CD4-positive, CD25-positive, alpha-beta regulatory T cell (primary cell): ENCODE measurements around the gene TSPEAR. TPM values are rescaled to one million over a fixed set of nuclear protein-coding genes. Genes with fewer than 3 reads are reported as not detected.
A peak's percentile ranks its signal among the peaks of the same experiment; 100 is the strongest.
"Not testable (repeated sequence)": the region's sequence is repeated elsewhere in the genome, so short reads cannot be mapped to it uniquely, and the experiment has no call there.

Source experiments
- ATAC-seq, 2 donors: fragments of 150-1000 bp; cut with Tn5 transposase; one replicate each; pipeline ENCODE4 v1.10.0; 2021; ENCODE audit warnings: low read depth in 2 of 2, moderate number of reproducible peaks in 2 of 2, moderate library complexity in 1 of 2
- DNase-seq, 3 donors: peaks; one replicate each; pipeline versions ENCODE4 v3.0.0 to v3.0.0-alpha.2; 2012 to 2022; ENCODE audit warnings: mixed read lengths in 1 of 3
- H3K27ac ChIP-seq: one replicate; pipeline ENCODE4 v1.7.0; 2013; ENCODE audit warnings: mild to moderate bottlenecking, low read length; ENCODE audit not compliant: insufficient read depth, poor library complexity, severe bottlenecking
- H3K27me3 ChIP-seq: one replicate; pipeline ENCODE4 v1.7.0; 2013; ENCODE audit warnings: low read length; ENCODE audit not compliant: control insufficient read depth, insufficient read depth
- H3K36me3 ChIP-seq: one replicate; pipeline ENCODE4 v1.7.0; 2013; ENCODE audit warnings: mild to moderate bottlenecking, low read length, moderate library complexity; ENCODE audit not compliant: control insufficient read depth, insufficient read depth
- H3K4me1 ChIP-seq: 2 replicates; pipeline ENCODE4 v1.7.0; 2013; ENCODE audit warnings: mild to moderate bottlenecking, low read length; ENCODE audit not compliant: insufficient read depth, control insufficient read depth, poor library complexity, severe bottlenecking
- H3K4me3 ChIP-seq: one replicate; pipeline ENCODE4 v1.7.0; 2013; ENCODE audit warnings: low read depth, mild to moderate bottlenecking, low read length, moderate library complexity
- H3K9me3 ChIP-seq, 2 experiments: 1 replicate in 1 of 2; 2 replicates in 1 of 2; pipeline ENCODE4 v1.7.0; 2013; ENCODE audit warnings: low read length in 2 of 2, mild to moderate bottlenecking in 1 of 2, moderate library complexity in 1 of 2; ENCODE audit not compliant: control insufficient read depth in 2 of 2
- H3K27ac Mint-ChIP-seq, 3 donors: one replicate each; pipeline ENCODE4 v1.8.0; 2020 to 2022; ENCODE audit warnings: mild to moderate bottlenecking in 3 of 3, mixed read lengths in 3 of 3, moderate library complexity in 2 of 3
- H3K27me3 Mint-ChIP-seq: one replicate; pipeline ENCODE4 v1.8.0; 2022; ENCODE audit warnings: mild to moderate bottlenecking, mixed read lengths
- H3K36me3 Mint-ChIP-seq: one replicate; pipeline ENCODE4 v1.8.0; 2020; ENCODE audit warnings: mixed read lengths
- H3K4me1 Mint-ChIP-seq, 4 donors: one replicate each; pipeline ENCODE4 v1.8.0; 2020 to 2022; ENCODE audit warnings: mixed read lengths in 4 of 4, mild to moderate bottlenecking in 1 of 4
- H3K4me3 Mint-ChIP-seq, 4 donors: one replicate each; pipeline ENCODE4 v1.8.0; 2020 to 2022; ENCODE audit warnings: mild to moderate bottlenecking in 4 of 4, mixed read lengths in 4 of 4, moderate library complexity in 3 of 4
- H3K9me3 Mint-ChIP-seq, 7 donors: one replicate each; pipeline ENCODE4 v1.8.0; 2020 to 2022; ENCODE audit warnings: mixed read lengths in 7 of 7, mild to moderate bottlenecking in 3 of 7, moderate library complexity in 2 of 7
- polyA plus RNA-seq, 4 donors: library from polyadenylated mRNA; unstranded; fragments of 300-500 nt; fragmentation: Illumina TruSeq; gene quantifications; one replicate each; pipeline ENCODE4 v1.2.3, GENCODE V29; 2021
- total RNA-seq: library from RNA; stranded (reverse); gene quantifications from one replicate; pipeline ENCODE4 v1.2.3, GENCODE V29; 2022

TSPEAR gene
- total and polyA plus RNA-seq, 5 donors from 2014 or later: 0.05 TPM; not detected in 4

GRCh38 chr21:44556879-44557278 lies 154.5 kb downstream of the TSPEAR start:
- Mint-ChIP-seq H3K27me3 (no peaks in the 10 kb centered on the region), H3K36me3 (peaks cover 6% of the 10 kb centered on the region), H3K4me3 (no peak overlapping the region), H3K9me3 (peaks cover 0 to 22% (median 7%) of the 10 kb centered on the region in 7 donors), H3K4me1 (no peaks in the 10 kb centered on the region), H3K27ac (no peak overlapping the region)
- Histone ChIP-seq H3K4me1 (no peaks in the 10 kb centered on the region), H3K36me3 (no peaks in the 10 kb centered on the region), H3K27me3 (no peaks in the 10 kb centered on the region), H3K9me3 (peaks cover 0 to 3% of the 10 kb centered on the region in 2 experiments), H3K27ac (no peak overlapping the region), H3K4me3 (no peak overlapping the region)
- no peak for DNase-seq
- ATAC-seq: no peak

GRCh38 chr21:44555200-44555875 lies 156.0 kb downstream of the TSPEAR start:
- Mint-ChIP-seq H3K27ac (no peak overlapping the region), H3K27me3 (no peaks in the 10 kb centered on the region), H3K9me3 (peaks cover 0 to 13% (median 3%) of the 10 kb centered on the region in 7 donors), H3K4me3 (no peak overlapping the region), H3K36me3 (peaks cover 5% of the 10 kb centered on the region), H3K4me1 (no peaks in the 10 kb centered on the region)
- Histone ChIP-seq H3K4me3 (no peak overlapping the region), H3K4me1 (no peaks in the 10 kb centered on the region), H3K27ac (no peak overlapping the region), H3K36me3 (no peaks in the 10 kb centered on the region), H3K27me3 (no peaks in the 10 kb centered on the region), H3K9me3 (peaks cover 0 to 3% of the 10 kb centered on the region in 2 experiments)
- DNase-seq (no peak), ATAC-seq (no peak)

GRCh38 chr21:44552681-44553080 lies 158.7 kb downstream of the TSPEAR start:
- Histone ChIP-seq H3K27ac (no peak overlapping the region), H3K27me3 (no peaks in the 10 kb centered on the region), H3K4me3 (no peak overlapping the region), H3K4me1 (peaks cover 7% of the 10 kb centered on the region), H3K36me3 (no peaks in the 10 kb centered on the region), H3K9me3 (no peaks in the 10 kb centered on the region)
- ATAC-seq (no peak), DNase-seq (no peak)
- no peak overlapping the region for H3K27ac Mint-ChIP-seq
- H3K4me3 Mint-ChIP-seq: no peak overlapping the region
- H3K27me3 Mint-ChIP-seq: peaks cover 2% of the 10 kb centered on the region
- H3K4me1 Mint-ChIP-seq: peaks cover 2 to 20% (median 9%) of the 10 kb centered on the region in 4 donors
- H3K9me3 Mint-ChIP-seq: peaks cover 0 to 13% (median 4%) of the 10 kb centered on the region in 7 donors
- peaks cover 12% of the 10 kb centered on the region for H3K36me3 Mint-ChIP-seq

GRCh38 chr21:44552136-44552535 lies 159.2 kb downstream of the TSPEAR start:
- Histone ChIP-seq H3K4me3 (no peak overlapping the region), H3K9me3 (no peaks in the 10 kb centered on the region), H3K27ac (no peak overlapping the region), H3K4me1 (peaks cover 13% of the 10 kb centered on the region), H3K27me3 (no peaks in the 10 kb centered on the region), H3K36me3 (no peaks in the 10 kb centered on the region)
- Mint-ChIP-seq H3K27me3 (peaks cover 7% of the 10 kb centered on the region), H3K4me3 (no peak overlapping the region), H3K36me3 (peaks cover 13% of the 10 kb centered on the region), H3K4me1 (peaks cover 7 to 26% (median 14%) of the 10 kb centered on the region in 4 donors), H3K27ac (no peak overlapping the region), H3K9me3 (peaks cover 0 to 19% (median 5%) of the 10 kb centered on the region in 7 donors)
- ATAC-seq (no peak), DNase-seq (no peak)

GRCh38 chr21:44551340-44551961 lies 159.9 kb downstream of the TSPEAR start, which contains the start of gene KRTAP10-2:
KRTAP10-2 (minus strand) TSS chr21:44551505; CDS start chr21:44551458, 47 bp downstream.
- Mint-ChIP-seq H3K36me3 (peaks cover 19% of the 10 kb centered on the region), H3K4me3 (no peak within 1 kb of the TSS), H3K27ac (peak within 1 kb of the TSS in 2 of 3 donors; percentile 58 to 67), H3K4me1 (peaks cover 11 to 33% (median 18%) of the 10 kb centered on the region in 4 donors), H3K9me3 (peaks cover 0 to 25% (median 8%) of the 10 kb centered on the region in 7 donors), H3K27me3 (peaks cover 7% of the 10 kb centered on the region)
- H3K27me3 ChIP-seq: no peaks in the 10 kb centered on the region
- H3K27ac ChIP-seq: no peak within 1 kb of the TSS
- no peaks in the 10 kb centered on the region for H3K36me3 ChIP-seq
- DNase-seq: no peak
- no peak for ATAC-seq
- H3K4me3 ChIP-seq: no peak within 1 kb of the TSS
- H3K9me3 ChIP-seq: peaks cover 2 to 6% of the 10 kb centered on the region in 2 experiments
- H3K4me1 ChIP-seq: peaks cover 15% of the 10 kb centered on the region

GRCh38 chr21:44550807-44551206 lies 160.6 kb downstream of the TSPEAR start:
- H3K27me3 Mint-ChIP-seq: peaks cover 7% of the 10 kb centered on the region
- no peaks in the 10 kb centered on the region for H3K27me3 ChIP-seq
- H3K4me1 Mint-ChIP-seq: peaks cover 11 to 33% (median 18%) of the 10 kb centered on the region in 4 donors
- H3K36me3 ChIP-seq: no peaks in the 10 kb centered on the region
- peaks cover 4 to 6% of the 10 kb centered on the region in 2 experiments for H3K9me3 ChIP-seq
- ATAC-seq (no peak), DNase-seq (no peak)
- no peak overlapping the region for H3K27ac ChIP-seq
- peaks cover 0 to 25% (median 12%) of the 10 kb centered on the region in 7 donors for H3K9me3 Mint-ChIP-seq
- peaks cover 19% of the 10 kb centered on the region for H3K36me3 Mint-ChIP-seq
- no peak overlapping the region for H3K4me3 Mint-ChIP-seq
- H3K4me3 ChIP-seq: no peak overlapping the region
- peaks cover 15% of the 10 kb centered on the region for H3K4me1 ChIP-seq
- peak overlapping the region in 2 of 3 donors; percentile 58 to 67 for H3K27ac Mint-ChIP-seq

GRCh38 chr21:44550285-44550684 lies 161.1 kb downstream of the TSPEAR start:
- not testable (repeated sequence) for DNase-seq, H3K27me3 ChIP-seq, H3K4me3 Mint-ChIP-seq, H3K4me3 ChIP-seq, H3K27me3 Mint-ChIP-seq, H3K27ac ChIP-seq, H3K9me3 ChIP-seq, H3K36me3 ChIP-seq, ATAC-seq, H3K27ac Mint-ChIP-seq
- Mint-ChIP-seq H3K36me3 (peaks cover 22% of the 10 kb centered on the region), H3K9me3 (peaks cover 0 to 30% (median 13%) of the 10 kb centered on the region in 7 donors), H3K4me1 (peaks cover 11 to 33% (median 18%) of the 10 kb centered on the region in 4 donors)
- H3K4me1 ChIP-seq: peaks cover 15% of the 10 kb centered on the region
